Diencephalon (tissue), 1 donor: ENCODE data around the gene CTBP2. TPM values are rescaled to one million over a fixed set of nuclear protein-coding genes. Genes with fewer than 3 reads are reported as not detected.

Experiments used
- small RNA-seq: library from RNA; depleted of rRNA; stranded (forward); fragments of <200 nt; gene quantifications from one replicate; pipeline ENCODE3, GENCODE V24; 2014
- total RNA-seq: library from RNA; depleted of rRNA; stranded (reverse); fragments of >200 nt; gene quantifications from one replicate; pipeline ENCODE4 v1.2.3, GENCODE V29; 2014

Gene CTBP2
- 44.1 TPM for total RNA-seq

GRCh38 chr10:125159932-125160855 lies at the start of gene CTBP2:
TSS of gene CTBP2 (minus strand) at chr10:125160563.

GRCh38 chr10:124941823-124942222 lies 218.5 kb downstream of the CTBP2 start, which contains the start of gene ZRANB1:
TSS of gene ZRANB1 (plus strand) at chr10:124942123. CDS start at chr10:124942494, 371 bp downstream.

Small RNA genes within 50 kb of the gene (small RNA-seq; reads per million reads assigned to genes)
- gene MIR4296 (not detected), gene MRPS21P6 (not detected)

Other genes starting within 250 kb of the CTBP2 start
- gene ZRANB1, start 218.4 kb downstream of the CTBP2 start, total RNA-seq, result 59.1 TPM